HCT116 (cell line): ENCODE data around the gene HARBI1. TPM values are rescaled to one million over a fixed set of nuclear protein-coding genes. Genes with fewer than 3 reads are reported as not detected.

Experiments used
- ATAC-seq: fragments of 200-7000 bp; cut with Tn5 transposase; 2 replicates; pipeline ENCODE4 v1.9.1; 2020; ENCODE audit warnings: mild to moderate bottlenecking, moderate library complexity
- BruUV-seq: library from RNA; stranded (reverse); fragments of 400-500 nt; replicated peaks from 2 replicates; lab custom pipeline; 2021; lab: Mats Ljungman, UMichigan
- CTCF ChIA-PET: fragments of 300-600 bp; sonication (Branson Sonifier 250); formaldehyde crosslinking; loops from one replicate; lab custom pipeline; 2021; ENCODE audit warnings: antibody characterized with exemption; lab: Charles Lee
- POLR2A ChIA-PET: fragments of 300-600, 350-600 bp; sonication (Branson Sonifier 250); formaldehyde crosslinking; loops from one replicate; lab custom pipeline; 2021; ENCODE audit warnings: antibody characterized with exemption; lab: Charles Lee
- RAD21 ChIA-PET, 2 experiments: fragments of 300-600 bp; sonication (Branson Sonifier 250); formaldehyde crosslinking; loops; one replicate each; lab custom pipeline; 2023; ENCODE audit warnings: low total read pairs in 2 of 2; ENCODE audit not compliant: uncharacterized antibody in 2 of 2, unreplicated experiment in 2 of 2, low non-redundant PET in 1 of 2; lab: Charles Lee
- DNase-seq: peaks from one replicate; pipeline ENCODE4 v3.0.0-alpha.2; 2010; ENCODE audit warnings: low read depth, low spot score
- H2AFZ ChIP-seq: fragments of 200-600 bp; shearing (Covaris generic), sonication (generic); 2 replicates; pipeline ENCODE4 v1.6.1; 2017; ENCODE audit warnings: low read depth, mixed run types, mixed read lengths, antibody characterized with exemption, low read length; ENCODE audit not compliant: poor library complexity, severe bottlenecking
- H3K27ac ChIP-seq: 2 replicates; pipeline ENCODE4 v1.5.1; 2012; ENCODE audit warnings: low read depth, low read length
- H3K27me3 ChIP-seq: fragments of 200-600 bp; sonication (generic); 2 replicates; pipeline ENCODE4 v1.6.1; 2016; ENCODE audit warnings: mixed run types, low read length, mixed read lengths; ENCODE audit not compliant: insufficient read depth
- H3K36me3 ChIP-seq, 2 experiments: fragments of 200-500 bp in 1 of 2; fragments of 200-600 bp in 1 of 2; sonication (Bioruptor generic) in 1 of 2; sonication (generic) in 1 of 2; 2 replicates each; pipeline versions ENCODE4 v1.5.1 to v1.6.1; 2014 to 2016; ENCODE audit warnings: low read length in 2 of 2, inconsistent platforms in 1 of 2, mixed read lengths in 1 of 2, mixed run types in 1 of 2; ENCODE audit not compliant: insufficient read depth in 2 of 2, control insufficient read depth in 1 of 2
- H3K4me1 ChIP-seq, 2 experiments: fragments of 200-600 bp in 1 of 2; sonication (generic) in 1 of 2; 2 replicates each; pipeline versions ENCODE4 v1.5.1 to v1.6.1; 2012 to 2017; ENCODE audit warnings: low read length in 2 of 2, inconsistent platforms in 1 of 2, mild to moderate bottlenecking in 1 of 2, mixed read lengths in 1 of 2, mixed run types in 1 of 2, moderate library complexity in 1 of 2; ENCODE audit not compliant: insufficient read depth in 2 of 2, control insufficient read depth in 1 of 2
- H3K4me2 ChIP-seq: fragments of 200-600 bp; sonication (generic); 2 replicates; pipeline ENCODE4 v1.6.1; 2017; ENCODE audit warnings: mixed run types, low read length, mixed read lengths
- H3K4me3 ChIP-seq, 2 experiments: fragments of 200-600 bp in 1 of 2; sonication (generic) in 1 of 2; replicated peaks in 1 of 2; 2 replicates each; pipeline ENCODE4 v1.5.1; 2011 to 2016; ENCODE audit warnings: low read length in 2 of 2, control low read depth in 1 of 2, low read depth in 1 of 2, mild to moderate bottlenecking in 1 of 2, mixed read lengths in 1 of 2, mixed run types in 1 of 2
- H3K79me2 ChIP-seq: fragments of 200-600 bp; sonication (generic); 2 replicates; pipeline ENCODE4 v1.6.1; 2017; ENCODE audit warnings: mild to moderate bottlenecking, mixed run types, low read length, moderate library complexity, mixed read lengths; ENCODE audit not compliant: insufficient read depth
- H3K9ac ChIP-seq: fragments of 200-600 bp; sonication (generic); 2 replicates; pipeline ENCODE4 v1.6.1; 2016; ENCODE audit warnings: low read length, mixed read lengths
- H3K9me2 ChIP-seq: fragments of 200-600 bp; sonication (generic), shearing (Covaris generic); 2 replicates; pipeline ENCODE4 v1.6.1; 2017; ENCODE audit warnings: mixed run types, mild to moderate bottlenecking, moderate library complexity; ENCODE audit not compliant: insufficient read depth
- H3K9me3 ChIP-seq, 2 experiments: fragments of 200-500 bp in 1 of 2; fragments of 200-600 bp in 1 of 2; sonication (Bioruptor generic) in 1 of 2; sonication (generic) in 1 of 2; 2 replicates each; pipeline ENCODE4 v1.6.1; 2014 to 2017; ENCODE audit warnings: low read length in 2 of 2, mixed read lengths in 2 of 2, inconsistent platforms in 1 of 2, low read depth in 1 of 2, mild to moderate bottlenecking in 1 of 2, mixed run types in 1 of 2, moderate library complexity in 1 of 2; ENCODE audit not compliant: control insufficient read depth in 1 of 2, insufficient read depth in 1 of 2
- H4K20me1 ChIP-seq: fragments of 200-600 bp; sonication (generic), shearing (Covaris generic); 2 replicates; pipeline ENCODE4 v1.6.1; 2017; ENCODE audit warnings: mixed run types, mild to moderate bottlenecking, moderate library complexity; ENCODE audit not compliant: insufficient read depth
- CBX3 ChIP-seq: IDR thresholded peaks from 2 replicates; pipeline ENCODE4 v1.6.1; 2012; ENCODE audit warnings: low read depth
- SIN3A ChIP-seq: IDR thresholded peaks from 2 replicates; pipeline ENCODE4 v1.6.1; 2012; ENCODE audit warnings: low read depth
- TCF7L2 ChIP-seq: IDR thresholded peaks from 2 replicates; pipeline ENCODE4 v1.7.0; 2011; ENCODE audit warnings: borderline replicate concordance, inconsistent platforms; ENCODE audit not compliant: insufficient read depth, insufficient read length; ENCODE audit errors: extremely low read depth
- intact Hi-C: fragments of 100-400 bp; cut with micrococcal nuclease; formaldehyde crosslinking; loops from 2 replicates; pipeline ENCODE4 v1.10.0; 2022
- total RNA-seq: library from RNA; stranded (reverse); gene quantifications from one replicate; pipeline ENCODE4 v1.2.1, GENCODE V29; 2021; ENCODE audit not compliant: unreplicated experiment
- TF ChIP-seq, protein P1 (sequence below): IDR thresholded peaks from 2 replicates; pipeline ENCODE4 v1.6.1; 2012; ENCODE audit warnings: low read depth
- TF ChIP-seq, protein P2 (sequence below): IDR thresholded peaks from 2 replicates; pipeline ENCODE4 v1.6.1; 2012
- TF ChIP-seq, protein P3 (sequence below): IDR thresholded peaks from 2 replicates; pipeline ENCODE4 v1.6.1; 2012

Gene HARBI1
- total RNA-seq, 1 experiment from 2014 or later = 1.9 TPM

DNA sequence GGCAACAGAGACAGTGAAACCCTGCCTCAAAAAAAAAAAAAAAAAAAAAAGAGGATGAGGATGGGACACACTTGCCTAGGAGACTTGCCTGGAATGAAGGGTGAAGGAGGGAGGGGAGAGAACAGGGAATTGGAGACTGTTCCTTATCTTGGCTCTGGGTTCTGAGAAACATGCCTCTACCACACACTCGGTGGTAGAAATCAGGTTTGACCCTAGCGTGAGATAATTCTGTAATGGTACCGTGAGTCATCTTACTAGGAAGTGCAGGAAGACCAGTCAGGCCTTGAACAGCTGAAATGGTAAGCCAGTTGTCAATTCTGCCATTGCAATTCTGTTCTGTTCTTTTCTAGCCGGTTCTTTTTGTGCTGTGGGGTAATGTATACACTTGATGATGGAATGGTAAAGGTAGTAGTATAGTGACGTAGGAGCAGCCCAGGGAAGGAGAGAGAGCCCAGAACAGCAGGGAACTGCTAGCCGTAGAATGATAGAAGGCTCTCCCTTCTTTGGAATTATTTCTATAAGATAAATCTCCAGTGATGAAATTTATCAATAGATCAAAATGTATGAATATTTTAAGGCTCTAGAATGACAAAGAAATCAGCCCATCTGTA, 19.3 kb downstream of the HARBI1 start:
- Histone ChIP-seq H3K4me1 (peaks cover 0 to 11% of the 10 kb centered on the region in 2 experiments; a peak in 1 of 4 replicates), H3K27me3 (no peaks in the 10 kb centered on the region), H3K27ac (no peak overlapping the region), H3K79me2 (peaks cover 11% of the 10 kb centered on the region), H2AFZ (no peak overlapping the region), H4K20me1 (no peaks in the 10 kb centered on the region), H3K4me3 (no peak overlapping the region), H3K9me2 (no peaks in the 10 kb centered on the region), H3K36me3 (no peaks in the 10 kb centered on the region), H3K9ac (no peak overlapping the region), H3K4me2 (no peak overlapping the region)
- no TSS peak for BruUV-seq
- ATAC-seq (no peak), DNase-seq (no peak)
- ChIA-PET CTCF (no interaction called here), POLR2A (no interaction called here)
- intact Hi-C loops = no loop called here
- TF ChIP-seq, protein P1, sequence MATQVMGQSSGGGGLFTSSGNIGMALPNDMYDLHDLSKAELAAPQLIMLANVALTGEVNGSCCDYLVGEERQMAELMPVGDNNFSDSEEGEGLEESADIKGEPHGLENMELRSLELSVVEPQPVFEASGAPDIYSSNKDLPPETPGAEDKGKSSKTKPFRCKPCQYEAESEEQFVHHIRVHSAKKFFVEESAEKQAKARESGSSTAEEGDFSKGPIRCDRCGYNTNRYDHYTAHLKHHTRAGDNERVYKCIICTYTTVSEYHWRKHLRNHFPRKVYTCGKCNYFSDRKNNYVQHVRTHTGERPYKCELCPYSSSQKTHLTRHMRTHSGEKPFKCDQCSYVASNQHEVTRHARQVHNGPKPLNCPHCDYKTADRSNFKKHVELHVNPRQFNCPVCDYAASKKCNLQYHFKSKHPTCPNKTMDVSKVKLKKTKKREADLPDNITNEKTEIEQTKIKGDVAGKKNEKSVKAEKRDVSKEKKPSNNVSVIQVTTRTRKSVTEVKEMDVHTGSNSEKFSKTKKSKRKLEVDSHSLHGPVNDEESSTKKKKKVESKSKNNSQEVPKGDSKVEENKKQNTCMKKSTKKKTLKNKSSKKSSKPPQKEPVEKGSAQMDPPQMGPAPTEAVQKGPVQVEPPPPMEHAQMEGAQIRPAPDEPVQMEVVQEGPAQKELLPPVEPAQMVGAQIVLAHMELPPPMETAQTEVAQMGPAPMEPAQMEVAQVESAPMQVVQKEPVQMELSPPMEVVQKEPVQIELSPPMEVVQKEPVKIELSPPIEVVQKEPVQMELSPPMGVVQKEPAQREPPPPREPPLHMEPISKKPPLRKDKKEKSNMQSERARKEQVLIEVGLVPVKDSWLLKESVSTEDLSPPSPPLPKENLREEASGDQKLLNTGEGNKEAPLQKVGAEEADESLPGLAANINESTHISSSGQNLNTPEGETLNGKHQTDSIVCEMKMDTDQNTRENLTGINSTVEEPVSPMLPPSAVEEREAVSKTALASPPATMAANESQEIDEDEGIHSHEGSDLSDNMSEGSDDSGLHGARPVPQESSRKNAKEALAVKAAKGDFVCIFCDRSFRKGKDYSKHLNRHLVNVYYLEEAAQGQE = no peak
- TF ChIP-seq TCF7L2 = no peak
- no peak for TF ChIP-seq CBX3
- TF ChIP-seq, protein P2, sequence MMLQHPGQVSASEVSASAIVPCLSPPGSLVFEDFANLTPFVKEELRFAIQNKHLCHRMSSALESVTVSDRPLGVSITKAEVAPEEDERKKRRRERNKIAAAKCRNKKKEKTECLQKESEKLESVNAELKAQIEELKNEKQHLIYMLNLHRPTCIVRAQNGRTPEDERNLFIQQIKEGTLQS = no peak
- TF ChIP-seq, protein P3, sequence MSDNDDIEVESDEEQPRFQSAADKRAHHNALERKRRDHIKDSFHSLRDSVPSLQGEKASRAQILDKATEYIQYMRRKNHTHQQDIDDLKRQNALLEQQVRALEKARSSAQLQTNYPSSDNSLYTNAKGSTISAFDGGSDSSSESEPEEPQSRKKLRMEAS = no peak
- TF ChIP-seq SIN3A = no peak
- TF ChIP-seq, all 23 proteins: peak for 0
- no peaks in the 10 kb centered on the region for H3K9me3 ChIP-seq
- RAD21 ChIA-PET = no interaction called here
